M059J (cell line): ENCODE measurements around the gene STEAP4. TPM values are rescaled to one million over a fixed set of nuclear protein-coding genes. Genes with fewer than 3 reads are reported as not detected.

Source experiments
- DNase-seq: peaks from one replicate; pipeline ENCODE4 v3.0.0-alpha.2; 2012; ENCODE audit warnings: low read depth
- total RNA-seq: library from RNA; depleted of rRNA; stranded (reverse); fragments of >200 nt; shearing (Covaris generic); gene quantifications from 2 replicates; pipeline ENCODE4 v1.2.3, GENCODE V29; 2014; rRNA removed

Gene STEAP4
- total RNA-seq: 0.02 TPM in 1 of 2 replicates, not detected in the other

- DNase-seq: peak; percentile 21
Measured at GRCh38 chr7:88306590-88307048, at the start of gene STEAP4. Gene STEAP4 (minus strand): TSS chr7:88306894. CDS start chr7:88284269, 22,625 bp downstream.

- no peak for DNase-seq
Measured at GRCh38 chr7:88355011-88355410, 48.3 kb upstream of the STEAP4 start.

GRCh38 chr7:88350118-88350517 is 43.4 kb upstream of the STEAP4 start:
- DNase-seq: no peak

GRCh38 chr7:88347517-88347916 is 40.8 kb upstream of the STEAP4 start:
- no peak for DNase-seq

GRCh38 chr7:88347090-88347489 is 40.4 kb upstream of the STEAP4 start:
- DNase-seq: no peak

- no peak for DNase-seq
Measured at GRCh38 chr7:88346357-88346756, 39.7 kb upstream of the STEAP4 start.

GRCh38 chr7:88344956-88345832 is 38.5 kb upstream of the STEAP4 start:
- DNase-seq: peak; percentile 11

- no peak for DNase-seq
Measured at GRCh38 chr7:88344271-88344670, 37.6 kb upstream of the STEAP4 start.

- DNase-seq: no peak
Measured at GRCh38 chr7:88339195-88339922, 32.7 kb upstream of the STEAP4 start.

- DNase-seq: no peak
Measured at GRCh38 chr7:88338503-88338902, 31.8 kb upstream of the STEAP4 start.

- peak; percentile 56 for DNase-seq
Measured at GRCh38 chr7:88337572-88337971, 30.9 kb upstream of the STEAP4 start.

- no peak for DNase-seq
Measured at GRCh38 chr7:88331322-88331721, 24.6 kb upstream of the STEAP4 start.

- no peak for DNase-seq
Measured at GRCh38 chr7:88329532-88330463, 23.1 kb upstream of the STEAP4 start.

- no peak for DNase-seq
Measured at GRCh38 chr7:88328787-88329186, 22.1 kb upstream of the STEAP4 start.

GRCh38 chr7:88324699-88325098 is 18.0 kb upstream of the STEAP4 start:
- no peak for DNase-seq

GRCh38 chr7:88322151-88322550 is 15.5 kb upstream of the STEAP4 start:
- DNase-seq: no peak

GRCh38 chr7:88321694-88322093 is 15.0 kb upstream of the STEAP4 start:
- DNase-seq: no peak

GRCh38 chr7:88318196-88318595 is 11.5 kb upstream of the STEAP4 start:
- no peak for DNase-seq

GRCh38 chr7:88317422-88317821 is 10.7 kb upstream of the STEAP4 start:
- no peak for DNase-seq

GRCh38 chr7:88316456-88316855 is 9.8 kb upstream of the STEAP4 start:
- no peak for DNase-seq

GRCh38 chr7:88315522-88315921 is 8.8 kb upstream of the STEAP4 start:
- DNase-seq: no peak

- DNase-seq: no peak
Measured at GRCh38 chr7:88314061-88314491, 7.4 kb upstream of the STEAP4 start.
